ENCODE measurements around the gene VPS35.
A peak's percentile ranks its signal among the peaks of the same experiment; 100 is the strongest.
"Not testable (repeated sequence)": the region's sequence is repeated elsewhere in the genome, so short reads cannot be mapped to it uniquely, and the experiment has no call there.

VPS35 gene

DNA sequence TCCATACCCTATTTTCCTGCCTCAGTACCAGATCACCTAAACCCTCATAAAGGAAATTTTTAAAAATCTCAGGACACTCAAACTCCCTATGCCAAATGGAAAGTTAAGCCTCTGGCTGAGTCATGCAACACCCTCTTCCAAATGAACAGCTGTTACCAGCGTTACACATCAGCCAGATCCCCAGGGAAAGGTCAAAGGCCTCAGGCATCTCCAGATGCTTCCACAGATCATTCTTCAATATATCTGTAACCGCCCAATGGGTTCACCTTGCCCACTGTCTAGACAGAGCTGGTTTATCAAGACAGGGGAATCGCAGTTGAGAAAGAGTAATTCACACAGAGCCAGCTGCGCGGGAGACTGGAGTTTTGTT is 38.7 kb downstream of the VPS35 start:
- no peak for DNase-seq

DNA sequence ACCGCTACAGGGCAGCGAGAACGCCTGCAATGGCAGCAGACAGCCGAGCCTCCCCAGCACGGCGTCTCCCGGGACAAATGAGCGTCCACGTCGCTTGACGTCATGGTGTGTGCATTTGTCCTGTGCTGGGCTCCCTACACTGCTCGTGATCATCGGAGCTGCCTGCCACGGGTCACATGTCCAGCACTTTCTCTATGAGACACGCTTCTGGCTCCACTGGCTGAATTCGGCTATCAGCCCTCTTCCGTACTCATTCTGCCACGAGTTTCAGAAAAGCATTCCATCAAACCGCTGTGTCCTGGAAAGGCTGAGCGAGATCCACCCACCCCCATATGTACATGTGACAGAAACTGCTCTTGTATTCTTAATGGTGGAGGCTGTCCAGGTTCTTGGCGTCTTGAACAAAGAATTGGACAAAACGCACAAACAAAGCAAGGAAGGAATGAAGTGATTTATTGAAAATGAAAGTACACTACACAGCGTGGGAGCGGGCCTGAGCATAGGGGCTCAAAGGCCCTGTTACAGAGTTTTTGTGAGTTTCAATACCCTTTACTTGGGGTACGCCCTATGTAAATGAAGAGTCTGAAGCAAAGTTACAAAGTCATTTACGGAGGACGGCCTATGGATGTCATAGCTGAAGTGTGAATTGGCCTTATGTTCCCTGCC is 39.3 kb downstream of the VPS35 start:
- no peak for DNase-seq

GRCh38 chr16:46648656-46649055 is 40.3 kb downstream of the VPS35 start:
- DNase-seq: no peak

DNA sequence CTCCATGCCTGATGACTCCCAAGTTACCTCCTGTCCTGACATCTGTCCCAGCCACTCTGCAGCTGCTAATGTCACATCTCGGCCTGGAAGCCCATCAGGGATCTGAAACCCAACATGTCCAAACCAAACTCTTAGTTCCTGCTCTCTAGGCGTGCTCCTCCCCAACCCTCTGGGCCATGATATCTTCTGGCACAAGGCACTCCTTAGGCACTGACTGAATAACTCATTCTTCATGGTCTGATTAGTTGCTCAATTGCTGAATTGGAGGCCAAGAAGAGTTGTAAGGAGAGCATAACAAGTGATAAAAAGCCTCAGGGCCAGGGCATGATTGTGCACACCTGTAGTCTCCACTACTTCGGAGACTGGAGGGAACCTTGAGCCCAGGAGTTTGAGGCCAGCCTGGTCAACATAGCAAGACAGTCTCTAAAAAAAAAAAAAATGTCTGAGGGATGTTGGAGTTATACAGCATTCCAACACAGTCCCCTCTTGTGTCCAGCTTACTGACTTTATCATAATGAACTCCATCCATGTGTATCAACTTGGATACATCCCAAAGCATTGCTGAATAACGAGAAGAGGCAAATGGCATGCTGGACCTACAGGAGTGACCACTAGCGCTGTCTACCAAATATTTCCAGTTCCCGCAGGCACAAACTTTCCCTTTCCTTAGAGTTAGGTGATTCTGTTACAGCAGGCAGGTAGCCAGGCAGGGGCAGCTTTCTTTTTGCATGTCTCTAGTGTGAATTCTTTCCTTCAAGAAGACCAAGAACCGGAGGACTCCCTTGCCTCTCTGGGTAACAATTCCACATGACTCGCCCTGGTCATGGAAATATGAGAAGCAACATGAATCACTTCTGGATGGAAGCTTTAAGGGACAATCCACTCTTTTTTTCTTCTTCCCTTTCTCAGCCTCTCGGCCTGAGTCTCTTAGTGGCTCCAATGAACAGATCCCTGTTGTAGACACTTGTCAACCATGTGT is 49.7 kb downstream of the VPS35 start:
- DNase-seq: no peak

GRCh38 chr16:46632778-46633733 is 55.9 kb downstream of the VPS35 start:
- DNase-seq: no peak

- DNase-seq: no peak
These were observed 59.4 kb downstream of the VPS35 start for GRCh38 chr16:46629331-46630219.

DNA sequence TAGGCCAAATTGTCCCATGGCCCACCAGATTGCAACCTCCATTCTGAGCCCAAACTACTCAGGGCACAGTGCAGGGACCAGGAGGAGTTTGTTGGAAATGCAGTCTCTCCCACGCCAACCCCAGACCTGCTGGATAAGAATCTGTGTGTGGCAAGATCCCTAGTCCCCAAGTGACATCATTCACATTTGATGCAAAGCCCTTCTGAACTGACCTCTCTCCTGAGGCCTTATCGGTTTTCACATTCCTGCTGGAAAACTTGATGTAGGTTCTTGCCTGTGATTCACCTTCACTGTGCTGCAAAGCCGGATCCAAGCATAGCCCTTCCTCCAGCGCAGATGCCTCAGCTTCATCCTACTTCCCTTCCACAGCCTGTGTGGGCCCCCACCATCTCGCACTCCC is 61.2 kb downstream of the VPS35 start:
- no peak for DNase-seq

GRCh38 chr16:46626681-46627080 is 62.3 kb downstream of the VPS35 start:
- DNase-seq: not testable (repeated sequence)

- not testable (repeated sequence) for DNase-seq
These were observed 64.1 kb downstream of the VPS35 start for GRCh38 chr16:46624862-46625261.

- DNase-seq: not testable (repeated sequence)
These were observed 65.3 kb downstream of the VPS35 start for GRCh38 chr16:46623707-46624106.

GRCh38 chr16:46623246-46623645 is 65.7 kb downstream of the VPS35 start:
- DNase-seq: not testable (repeated sequence)

GRCh38 chr16:46621934-46622676 is 66.9 kb downstream of the VPS35 start:
- no peak for DNase-seq

GRCh38 chr16:46621006-46621933 is 67.7 kb downstream of the VPS35 start, which contains the start of gene SHCBP1:
Gene SHCBP1, minus strand, starts transcription at chr16:46621379. Its CDS starts 20 bp downstream, at chr16:46621359.
- peak; percentile 39 to 51 for DNase-seq

DNA sequence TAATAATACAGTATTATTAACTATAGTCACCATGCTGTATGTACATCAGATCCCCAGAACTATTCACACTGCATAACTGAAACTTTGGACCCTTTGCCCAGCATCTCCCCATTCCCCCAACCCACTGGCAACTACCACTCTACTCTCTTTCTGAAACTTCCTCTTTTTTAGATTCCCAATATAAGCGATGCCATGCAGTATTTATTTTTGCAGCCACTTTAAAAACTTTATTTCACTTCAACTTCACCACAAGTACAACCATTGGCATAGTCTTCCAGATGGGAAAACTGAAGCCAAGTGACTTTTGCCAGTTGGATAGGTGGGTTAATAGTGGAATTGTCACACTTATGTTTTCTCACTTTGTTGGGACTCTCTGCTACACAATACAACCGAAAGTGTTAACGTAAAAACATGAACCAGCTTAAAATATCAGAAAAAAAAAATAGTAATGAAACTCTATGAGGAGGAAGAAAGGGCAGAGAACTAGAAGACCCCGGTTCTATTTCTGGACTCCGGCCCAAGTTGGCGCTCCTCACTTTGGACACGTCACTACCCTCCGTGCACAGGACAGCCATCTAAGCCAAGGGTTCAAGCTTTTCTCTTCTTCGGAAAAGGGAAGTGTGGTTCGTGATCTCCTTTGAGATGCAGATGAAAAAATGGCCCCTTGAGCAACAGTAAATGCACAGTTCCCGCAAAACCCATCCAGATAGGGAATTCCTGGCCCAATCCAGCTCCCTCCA is 68.5 kb downstream of the VPS35 start:
- no peak for DNase-seq

- DNase-seq: no peak
These were observed 70.5 kb downstream of the VPS35 start for GRCh38 chr16:46618516-46618915.

GRCh38 chr16:46614006-46614405 is 75.0 kb downstream of the VPS35 start:
- DNase-seq: no peak

DNA sequence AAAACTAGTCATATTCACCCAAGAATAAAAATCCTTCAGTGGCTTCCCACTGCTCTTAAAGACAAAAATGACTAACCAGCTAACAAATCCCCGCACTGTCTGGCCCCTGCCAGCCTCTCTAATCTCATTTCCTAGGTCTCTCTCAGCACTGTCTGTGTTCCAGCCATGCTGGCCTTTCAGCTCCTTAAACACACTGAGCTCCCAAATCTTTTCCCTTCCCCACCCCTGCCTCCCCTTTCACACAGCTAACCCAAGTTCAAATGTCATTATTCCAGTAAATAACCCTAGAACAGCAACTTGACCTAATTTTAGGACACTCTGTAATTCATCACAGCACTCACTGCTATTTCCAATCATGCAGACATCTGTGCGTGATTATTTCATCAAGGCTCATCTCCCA is 75.6 kb downstream of the VPS35 start:
- DNase-seq: no peak

- DNase-seq: no peak
These were observed 76.9 kb downstream of the VPS35 start for GRCh38 chr16:46612121-46612520.

GRCh38 chr16:46607529-46607928 is 81.4 kb downstream of the VPS35 start:
- no peak for DNase-seq
